HepG2 (cell line): ENCODE measurements around the gene MCM6. TPM values are rescaled to one million over a fixed set of nuclear protein-coding genes. Genes with fewer than 3 reads are reported as not detected.

Source experiments
- ATAC-seq: fragments of 200-7000 bp; cut with Tn5 transposase; 3 replicates; pipeline ENCODE4 v1.9.1; 2020; ENCODE audit warnings: mild to moderate bottlenecking, moderate library complexity
- Bru-seq: library from RNA; stranded (reverse); fragments of 400-500 nt; gene quantifications from one replicate; lab custom pipeline; 2021; lab: Mats Ljungman, UMichigan
- BruChase-seq, 2 experiments: library from RNA; stranded (reverse); fragments of 400-500 nt; gene quantifications; one replicate each; lab custom pipeline; 2021; lab: Mats Ljungman, UMichigan
- BruUV-seq: library from RNA; stranded (reverse); fragments of 400-500 nt; replicated peaks from 2 replicates; lab custom pipeline; 2021; lab: Mats Ljungman, UMichigan
- CTCF ChIA-PET: fragments of 300-600 bp; formaldehyde crosslinking; extraction: SDS; loops from one replicate; lab custom pipeline; 2021; ENCODE audit warnings: low total read pairs, inconsistent platforms, low intra/inter-chr PET ratio; lab: Yijun Ruan, JAX
- POLR2A ChIA-PET: fragments of 350-600 bp; sonication (Branson Sonifier 250); formaldehyde crosslinking; loops from one replicate; lab custom pipeline; 2020; ENCODE audit warnings: antibody characterized with exemption, inconsistent platforms; lab: Yijun Ruan, JAX
- DNase-seq: peaks from one replicate; pipeline ENCODE4 v3.0.0-alpha.2; 2015; ENCODE audit warnings: low spot score
- FAIRE-seq: peaks from 3 replicates; lab custom pipeline; 2011; peaks lifted over from hg19 to GRCh38; lab: Jason Lieb, UNC
- H2AFZ ChIP-seq: one replicate; pipeline ENCODE4 v1.6.1; 2011; ENCODE audit warnings: low read length, inconsistent platforms
- H3K27ac ChIP-seq: fragments of 300-600 bp; 3 replicates; pipeline ENCODE4 v1.8.0; 2011; ENCODE audit warnings: mixed run types, mild to moderate bottlenecking, mixed read lengths, low read length, inconsistent platforms; ENCODE audit not compliant: insufficient read depth; ENCODE audit errors: extremely low read length
- H3K27me3 ChIP-seq, 2 experiments: fragments of 200-600 bp in 1 of 2; 2 replicates in 1 of 2; 3 replicates in 1 of 2; pipeline versions ENCODE4 v1.6.0 to v1.8.0; 2011; ENCODE audit warnings: low read length in 2 of 2, mild to moderate bottlenecking in 2 of 2, moderate library complexity in 2 of 2, inconsistent platforms in 1 of 2; ENCODE audit not compliant: insufficient read depth in 2 of 2, control insufficient read depth in 1 of 2
- H3K36me3 ChIP-seq, 2 experiments: fragments of 200-600 bp in 1 of 2; replicated peaks in 1 of 2; 2 replicates in 1 of 2; 3 replicates in 1 of 2; pipeline versions ENCODE4 v1.5.1 to v1.8.0; 2011; ENCODE audit warnings: low read length in 2 of 2, inconsistent platforms in 1 of 2; ENCODE audit not compliant: insufficient read depth in 2 of 2, control insufficient read depth in 1 of 2
- H3K4me1 ChIP-seq: 2 replicates; pipeline ENCODE4 v1.5.1; 2012; ENCODE audit warnings: low read length, inconsistent platforms; ENCODE audit not compliant: insufficient read depth
- H3K4me2 ChIP-seq: 2 replicates; pipeline ENCODE4 v1.6.0; 2011; ENCODE audit warnings: low read depth, low read length, inconsistent platforms
- H3K4me3 ChIP-seq, 3 experiments: fragments of 200-600 bp in 1 of 3; sonication (generic), shearing (Covaris generic) in 1 of 3; replicated peaks in 1 of 3; 2 replicates each; pipeline ENCODE4 v1.5.1; 2011 to 2016; ENCODE audit warnings: low read length in 3 of 3, inconsistent platforms in 2 of 3, low read depth in 2 of 3, mild to moderate bottlenecking in 2 of 3, control low read depth in 1 of 3, mixed read lengths in 1 of 3; ENCODE audit not compliant: insufficient read depth in 1 of 3
- H3K79me2 ChIP-seq: one replicate; pipeline ENCODE4 v1.6.1; 2011; ENCODE audit warnings: low read length, inconsistent platforms; ENCODE audit not compliant: insufficient read depth
- H3K9ac ChIP-seq: 2 replicates; pipeline ENCODE4 v1.6.0; 2011; ENCODE audit warnings: mild to moderate bottlenecking, low read depth, low read length, inconsistent platforms; ENCODE audit not compliant: insufficient read depth
- H3K9me3 ChIP-seq: 2 replicates; pipeline ENCODE4 v1.5.1; 2012; ENCODE audit warnings: mild to moderate bottlenecking, low read length
- H4K20me1 ChIP-seq: 2 replicates; pipeline ENCODE4 v1.6.0; 2011; ENCODE audit warnings: inconsistent platforms, mild to moderate bottlenecking, low read length, moderate library complexity; ENCODE audit not compliant: insufficient read depth
- CHD4 ChIP-seq: fragments of 200-600 bp; sonication (generic); IDR thresholded peaks from 2 replicates; pipeline ENCODE4 v1.7.0; 2017; ENCODE audit warnings: mild to moderate bottlenecking, low read length, borderline replicate concordance
- CREM ChIP-seq, 2 experiments: sonication (generic) in 1 of 2; formaldehyde crosslinking in 1 of 2; IDR thresholded peaks; 2 replicates each; pipeline versions ENCODE4 v1.4.0 to v1.6.1; 2016 to 2020; ENCODE audit warnings: antibody characterized with exemption in 1 of 2, mild to moderate bottlenecking in 1 of 2, missing genetic modification reagents in 1 of 2
- GABPA ChIP-seq, 2 experiments: IDR thresholded peaks; 2 replicates each; pipeline ENCODE4 v1.6.1; 2011 to 2016; ENCODE audit warnings: low read depth in 2 of 2, low read length in 1 of 2, missing biosample characterization in 1 of 2, missing genetic modification characterization in 1 of 2
- GZF1 ChIP-seq: sonication (generic); formaldehyde crosslinking; IDR thresholded peaks from 2 replicates; pipeline ENCODE4 v1.5.1; 2020; ENCODE audit warnings: mild to moderate bottlenecking, missing genetic modification reagents
- NRL ChIP-seq: sonication (generic); formaldehyde crosslinking; IDR thresholded peaks from 2 replicates; pipeline ENCODE4 v1.5.0; 2020; ENCODE audit warnings: missing genetic modification reagents, mild to moderate bottlenecking, moderate library complexity, borderline replicate concordance
- PRDM15 ChIP-seq: sonication (generic); formaldehyde crosslinking; IDR thresholded peaks from 2 replicates; pipeline ENCODE4 v1.4.0; 2020; ENCODE audit warnings: missing genetic modification reagents
- SP1 ChIP-seq, 2 experiments: fragments of 450-650 bp in 1 of 2; sonication (generic) in 1 of 2; formaldehyde crosslinking in 1 of 2; IDR thresholded peaks; 2 replicates each; pipeline versions ENCODE4 v1.4.0 to v1.6.1; 2016 to 2020; ENCODE audit warnings: missing genetic modification reagents in 1 of 2
- SRSF4 ChIP-seq: fragments of 200-400 bp; formaldehyde crosslinking; IDR thresholded peaks from one replicate; pipeline ENCODE4 v1.6.1; 2018; ENCODE audit warnings: mild to moderate bottlenecking, low read depth, low read length, moderate library complexity; ENCODE audit not compliant: poor library complexity, severe bottlenecking
- ZNF180 ChIP-seq: sonication (generic); formaldehyde crosslinking; IDR thresholded peaks from 2 replicates; pipeline ENCODE4 v1.4.0; 2020; ENCODE audit warnings: low read depth, missing genetic modification reagents, borderline replicate concordance
- ZNF276 ChIP-seq: sonication (generic); formaldehyde crosslinking; IDR thresholded peaks from 2 replicates; pipeline ENCODE4 v1.4.0; 2020; ENCODE audit warnings: mild to moderate bottlenecking, low read depth, missing genetic modification reagents
- ZNF841 ChIP-seq: sonication (generic); formaldehyde crosslinking; IDR thresholded peaks from 2 replicates; pipeline ENCODE4 v1.8.1; 2023; ENCODE audit warnings: missing genetic modification reagents, borderline replicate concordance
- WGBS: methylation state at CpG from one replicate; pipeline ENCODE4 v1.1.6; 2017; ENCODE audit warnings: low lambda C conversion rate; 5-methylcytosine and 5-hydroxymethylcytosine counted together
- in situ Hi-C: cut with HindIII; loops from 2 replicates; pipeline ENCODE4 v1.10.0; 2017; ENCODE audit warnings: low pct_unique_long_range_greater_than_20kb; ENCODE audit not compliant: extremely low pct_ligation_motif_present
- intact Hi-C: fragments of 100-400 bp; cut with micrococcal nuclease; formaldehyde crosslinking; loops from one replicate; pipeline ENCODE4 v1.10.0; 2022; ENCODE audit not compliant: unreplicated experiment
- long read RNA-seq, 2 experiments: library from RNA in 1 of 2; library from polyadenylated mRNA in 1 of 2; stranded (forward) in 1 of 2; unstranded in 1 of 2; transcript quantifications; one replicate each; pipeline ENCODE4 v2.0.0, GENCODE V29; 2019 to 2022
- polyA minus RNA-seq, 3 experiments: library from RNA; depleted of rRNA, polyadenylated mRNA; stranded (reverse); fragments of >200 nt; gene quantifications; 2 replicates each; pipeline ENCODE4 v1.2.3, GENCODE V29; 2011; ENCODE audit warnings: low replicate concordance in 1 of 3
- polyA plus RNA-seq, 8 experiments: library from polyadenylated mRNA; depleted of rRNA in 3 of 8; stranded (reverse) in 7 of 8; unstranded in 1 of 8; fragments of >200 nt; fragmentation: Illumina TruSeq in 4 of 8; extraction: Trizol in 4 of 8; gene quantifications; 2 replicates each; pipeline versions ENCODE4 v1.2.1 to v1.2.3, GENCODE V29; 2011 to 2016; ENCODE audit warnings: low read depth in 4 of 8, missing spikeins in 1 of 8, mixed read lengths in 1 of 8; ENCODE audit not compliant: insufficient read depth in 1 of 8
- total RNA-seq, 5 experiments: library from RNA; depleted of rRNA; stranded (reverse); fragments of >200 nt; fragmentation: Illumina TruSeq; extraction: Trizol; gene quantifications; 2 replicates each; pipeline ENCODE4 v1.2.3, GENCODE V29; 2016; ENCODE audit warnings: low read depth in 1 of 5

The MCM6 gene
- total RNA-seq (2016; rRNA removed; fragmentation: Illumina TruSeq; extraction: Trizol) (18.7 and 48.5 TPM in 2 replicates), polyA plus RNA-seq (2011; rRNA removed) (6.1 and 9.7 TPM in 2 replicates), polyA minus RNA-seq (2011; rRNA and poly(A)+ RNA removed; ENCODE audit: low replicate concordance) (10.7 and 78.5 TPM in 2 replicates), Bru-seq, nascent RNA (percentile 62 among the genes with signal in this experiment), BruChase-seq, experiment 1, labeled RNA remaining after a 6-hour chase (percentile 65 among the genes with signal in this experiment), BruChase-seq, experiment 2, labeled RNA remaining after a 2-hour chase (percentile 60 among the genes with signal in this experiment)
- total RNA-seq (2016; cell fraction: cytosol; rRNA removed; fragmentation: Illumina TruSeq; extraction: Trizol; ENCODE audit: low read depth) = 2.9 and 3.3 TPM in 2 replicates
- 19.6 and 52.2 TPM in 2 replicates for total RNA-seq (2016; cell fraction: insoluble cytoplasmic fraction; rRNA removed; fragmentation: Illumina TruSeq; extraction: Trizol)
- 5.7 and 6.2 TPM in 2 replicates for total RNA-seq (2016; cell fraction: membrane; rRNA removed; fragmentation: Illumina TruSeq; extraction: Trizol)
- 18.5 and 20.1 TPM in 2 replicates for total RNA-seq (2016; cell fraction: nucleus; rRNA removed; fragmentation: Illumina TruSeq; extraction: Trizol)
- 6.6 TPM in 2 replicates for polyA plus RNA-seq (2011; cell fraction: cytosol; rRNA removed)
- 2.8 and 3.3 TPM in 2 replicates for polyA plus RNA-seq (2011; cell fraction: nucleus; rRNA removed)
- 8.0 and 12.3 TPM in 2 replicates for polyA plus RNA-seq (2012)
- 1.3 and 1.7 TPM in 2 replicates for polyA plus RNA-seq (2016; cell fraction: cytosol; fragmentation: Illumina TruSeq; extraction: Trizol; ENCODE audit: low read depth)
- 48.5 and 50.3 TPM in 2 replicates for polyA plus RNA-seq (2016; cell fraction: insoluble cytoplasmic fraction; fragmentation: Illumina TruSeq; extraction: Trizol; ENCODE audit: low read depth)
- polyA plus RNA-seq (2016; cell fraction: membrane; fragmentation: Illumina TruSeq; extraction: Trizol; ENCODE audit: low read depth) = 2.9 and 3.0 TPM in 2 replicates
- polyA plus RNA-seq (2016; cell fraction: nucleus; fragmentation: Illumina TruSeq; extraction: Trizol; ENCODE audit: insufficient read depth, low read depth) = 22.1 and 25.3 TPM in 2 replicates
- polyA minus RNA-seq (2011; cell fraction: cytosol; rRNA and poly(A)+ RNA removed) = 9.1 and 11.2 TPM in 2 replicates
- 8.8 and 9.1 TPM in 2 replicates for polyA minus RNA-seq (2011; cell fraction: nucleus; rRNA and poly(A)+ RNA removed)
- long read RNA-seq, experiment 1, transcript MCM6-201 (17 exons, 3,736 nt) = major isoform, 22 of 35 reads
- long read RNA-seq, experiment 1, partial matches to known transcripts = 13 of 35 reads
- long read RNA-seq, experiment 1, other reads (novel, unspliced or antisense) = 0 of 35 reads
- long read RNA-seq, experiment 2, transcript MCM6-201 (17 exons, 3,736 nt) = major isoform, 9 of 19 reads
- long read RNA-seq, experiment 2, partial matches to known transcripts = 9 of 19 reads
- long read RNA-seq, experiment 2, other reads (novel, unspliced or antisense) = 1 of 19 reads

- BruUV-seq = no TSS peak
- TF ChIP-seq SRSF4 = no peak
- no peak for TF ChIP-seq SP1 (IDR thresholded peaks at IDR 0.05)
- peak; percentile 47 for TF ChIP-seq SP1 (CRISPR knock-in tag; IDR thresholded peaks at IDR 0.05)
- TF ChIP-seq NRL (CRISPR knock-in tag) = peak; percentile 45
- peak; percentile 88; the same call in 1 of the 2 replicates for TF ChIP-seq ZNF841 (CRISPR knock-in tag)
- TF ChIP-seq CHD4 = no peak
- no peak for TF ChIP-seq PRDM15
- TF ChIP-seq GABPA (IDR thresholded peaks at IDR 0.05; ENCODE audit: low read depth, low read length) = no peak
- no peak for TF ChIP-seq GABPA (CRISPR knock-in tag; IDR thresholded peaks at IDR 0.05; ENCODE audit: low read depth)
- TF ChIP-seq CREM (IDR thresholded peaks at IDR 0.05) = peak; percentile 48
- TF ChIP-seq CREM (CRISPR knock-in tag; IDR thresholded peaks at IDR 0.05) = no peak
- TF ChIP-seq ZNF276 (CRISPR knock-in tag) = 0 out of 2 replicates have a peak, but pooled peaks have one; percentile 71
- TF ChIP-seq ZNF180 (CRISPR knock-in tag) = no peak
- no peak for TF ChIP-seq GZF1 (CRISPR knock-in tag)
Observed at GRCh38 chr2:135876066-135876711, at the start of gene MCM6. MCM6 (minus strand) TSS chr2:135876443; CDS start chr2:135876365, 78 bp downstream.

More at GRCh38 chr2:135876066-135876711, at the start of gene MCM6:
- H3K4me2 ChIP-seq = peak within 1 kb of the TSS; percentile 67
- H4K20me1 ChIP-seq = no peaks in the 10 kb centered on the region
- intact Hi-C loops (no loop called here), in situ Hi-C loops (no loop called here)
- H3K4me1 ChIP-seq = peaks cover 18% of the 10 kb centered on the region; the same call in 1 of the 2 replicates
- H3K9me3 ChIP-seq = no peaks in the 10 kb centered on the region
- no peaks in the 10 kb centered on the region for H3K27me3 ChIP-seq
- no peak for FAIRE-seq
- peaks cover 3% of the 10 kb centered on the region for H3K79me2 ChIP-seq
- H3K9ac ChIP-seq = peak within 1 kb of the TSS; percentile 59
- peak within 1 kb of the TSS; percentile 52 for H3K27ac ChIP-seq
- peak within 1 kb of the TSS; percentile 39 to 69 (median 55); a peak in 5 of 6 replicates for H3K4me3 ChIP-seq
- no peaks in the 10 kb centered on the region for H3K36me3 ChIP-seq
- peak; percentile 93 for ATAC-seq
- WGBS = 73% methylated on average over 71 of the region's 71 CpGs
- ChIA-PET CTCF (no interaction called here), POLR2A (no interaction called here)
- H2AFZ ChIP-seq = no peak within 1 kb of the TSS
- peak; percentile 92 for DNase-seq
